SK-N-SH (cell line): ENCODE data around the gene CCDC127.

Experiments used
- CTCF ChIP-seq: fragments of 200-600 bp; sonication (generic); IDR thresholded peaks from 2 replicates; pipeline ENCODE4 v1.6.1; 2017; ENCODE audit warnings: antibody characterized with exemption, mild to moderate bottlenecking, moderate library complexity
- EP300 ChIP-seq, 2 experiments: IDR thresholded peaks; 2 replicates each; pipeline versions ENCODE4 v1.4.0 to v1.6.1; 2012; ENCODE audit warnings: borderline replicate concordance in 1 of 2, low read depth in 1 of 2, low read length in 1 of 2
- MAX ChIP-seq: IDR thresholded peaks from 2 replicates; pipeline ENCODE4 v1.4.0; 2012; ENCODE audit warnings: low read depth
- POLR2AphosphoS5 ChIP-seq: IDR thresholded peaks from 2 replicates; pipeline ENCODE4 v1.6.1; 2012; ENCODE audit warnings: low read depth, low read length
- REST ChIP-seq: IDR thresholded peaks from 2 replicates; pipeline ENCODE4 v1.6.1; 2012; ENCODE audit warnings: mild to moderate bottlenecking, low read depth, low read length, moderate library complexity
- SIN3A ChIP-seq: IDR thresholded peaks from 2 replicates; pipeline ENCODE4 v1.6.1; 2012; ENCODE audit warnings: low read depth, mild to moderate bottlenecking, low read length, moderate library complexity, borderline replicate concordance
- SMC3 ChIP-seq: IDR thresholded peaks from 2 replicates; pipeline ENCODE4 v1.6.1; 2012; ENCODE audit warnings: low read depth, low read length, improper control_type of control experiment
- TAF1 ChIP-seq: IDR thresholded peaks from 2 replicates; pipeline ENCODE4 v1.6.1; 2012; ENCODE audit warnings: low read depth, mild to moderate bottlenecking, low read length, moderate library complexity, borderline replicate concordance
- USF1 ChIP-seq: IDR thresholded peaks from 2 replicates; pipeline ENCODE4 v1.4.0; 2012; ENCODE audit warnings: low read depth, borderline replicate concordance

GRCh38 chr5:207599-207998, 10.4 kb downstream of the CCDC127 start:
- TF ChIP-seq USF1 (no peak), EP300 (IDR thresholded peaks at IDR 0.05; ENCODE audit: borderline replicate concordance in 1 of 2, low read depth in 1 of 2, low read length in 1 of 2) (no peak), CTCF (no peak), TAF1 (no peak), SMC3 (no peak), REST (no peak), MAX (no peak), POLR2AphosphoS5 (no peak), SIN3A (no peak)
